Suprapubic skin (tissue), 3 donors: Measurements from ENCODE around the gene INTS6.

Experiments
- CTCF ChIP-seq, 2 donors: fragments of 200-600 bp in 1 of 2; fragments of 450-650 bp in 1 of 2; sonication (generic) in 1 of 2; IDR thresholded peaks; one replicate each; pipeline ENCODE4 v1.5.1; 2016 to 2019; ENCODE audit warnings: antibody characterized with exemption in 2 of 2, mild to moderate bottlenecking in 1 of 2, moderate library complexity in 1 of 2
- POLR2AphosphoS5 ChIP-seq, 3 donors: sonication (generic); formaldehyde crosslinking; IDR thresholded peaks; one replicate each; pipeline ENCODE4 v1.6.1; 2017; ENCODE audit warnings: antibody characterized with exemption in 3 of 3

DNA sequence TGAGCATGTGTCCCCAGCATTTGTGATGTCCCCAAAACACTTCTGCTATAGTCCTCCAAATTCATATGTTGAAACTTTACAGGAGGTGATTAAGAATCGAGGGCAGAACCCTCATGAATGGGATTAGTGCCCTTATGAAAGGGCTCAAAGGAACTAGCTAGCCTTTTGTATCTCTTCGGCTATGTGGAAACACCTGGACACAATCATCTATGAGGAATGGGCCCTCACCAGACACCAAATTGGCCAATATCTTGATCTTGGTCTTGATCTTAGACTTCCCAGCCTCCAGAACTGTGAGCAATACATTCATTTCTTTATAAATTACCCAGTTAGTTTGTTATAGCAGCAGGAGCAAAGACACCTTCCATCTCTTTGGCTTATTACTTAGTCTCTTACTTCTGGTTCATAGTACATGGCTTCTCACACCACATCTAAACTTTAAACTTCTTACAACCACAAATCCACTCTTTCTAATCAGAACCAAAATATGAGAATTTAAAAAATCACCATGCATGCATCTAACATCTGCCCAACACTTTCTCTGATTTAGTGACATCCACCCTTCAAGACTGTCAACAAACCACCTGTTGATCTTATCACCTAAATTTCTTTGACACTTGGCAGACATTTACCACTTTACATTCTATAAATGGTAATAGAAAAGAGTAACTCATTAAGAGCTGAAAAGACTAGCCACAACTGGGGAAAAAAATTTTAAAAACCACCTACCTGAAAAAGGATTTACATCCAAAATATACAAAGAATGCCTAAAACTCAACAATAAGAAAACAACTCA lies 120.1 kb downstream of the INTS6 start:
- no peak for TF ChIP-seq CTCF (IDR thresholded peaks at IDR 0.05)
- TF ChIP-seq POLR2AphosphoS5 (IDR thresholded peaks at IDR 0.05): no peak
